NCI-H2196 (cell line): ENCODE measurements around the gene TNNC2.
"Not testable (repeated sequence)": the region's sequence is repeated elsewhere in the genome, so short reads cannot be mapped to it uniquely, and the experiment has no call there.

Source experiments
- DNase-seq: peaks from one replicate; lab custom pipeline; 2025; ENCODE audit not compliant: unreplicated experiment; lab: John Stamatoyannopoulos, UW

TNNC2 gene

DNA sequence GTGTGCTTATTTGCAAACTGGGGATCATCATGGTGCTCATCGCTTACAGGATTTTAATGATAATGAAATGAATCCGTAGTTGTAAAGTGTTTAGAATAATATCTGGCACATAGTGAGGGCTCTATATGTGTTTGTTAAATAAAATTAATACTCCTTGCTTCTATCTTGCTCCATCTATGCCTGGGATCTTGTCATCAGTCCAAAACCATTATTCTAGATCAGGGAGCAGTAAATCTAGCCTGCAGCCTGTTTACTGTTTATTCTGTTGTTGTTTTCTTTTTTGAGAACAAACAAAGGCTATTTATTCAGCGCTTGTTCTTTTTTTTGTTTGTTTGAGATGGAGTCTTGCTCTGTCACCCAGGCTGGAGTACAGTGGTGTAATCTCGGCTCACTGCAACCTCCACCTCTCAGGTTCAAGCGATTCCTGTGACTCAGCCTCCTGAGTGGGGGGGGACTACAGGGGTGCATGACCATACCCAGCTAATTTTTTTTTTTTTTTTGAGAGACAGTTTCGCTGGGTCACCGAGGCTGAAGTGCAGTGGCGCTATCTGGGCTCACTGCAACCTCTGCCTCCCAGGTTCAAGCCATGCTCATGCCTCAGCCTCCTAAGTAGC, 22.0 kb upstream of the TNNC2 start:
- DNase-seq = no peak

- no peak for DNase-seq
Observed at GRCh38 chr20:45848421-45848820, 21.3 kb upstream of the TNNC2 start.

GRCh38 chr20:45845452-45845851, 18.3 kb upstream of the TNNC2 start:
- DNase-seq = no peak

DNA sequence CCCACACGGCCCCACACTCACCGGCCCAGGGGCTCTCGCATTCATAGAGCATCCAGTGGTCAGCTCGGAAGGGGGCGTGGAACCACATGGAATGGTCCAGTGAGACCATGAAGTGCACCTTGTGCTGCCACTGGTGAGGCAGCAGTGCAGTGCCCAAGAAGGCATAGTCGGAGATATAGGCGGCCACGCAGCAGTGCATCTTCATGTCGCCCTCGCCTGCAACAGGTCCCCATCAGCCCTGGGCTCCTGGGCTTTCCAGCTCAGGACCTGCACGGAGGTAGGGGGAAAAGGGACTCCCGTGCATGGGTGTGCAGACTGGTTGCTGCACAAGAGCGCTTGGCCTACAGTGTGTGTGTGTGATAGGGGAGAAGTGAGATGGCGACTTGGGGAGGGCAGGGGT, 16.4 kb upstream of the TNNC2 start:
- no peak for DNase-seq

DNA sequence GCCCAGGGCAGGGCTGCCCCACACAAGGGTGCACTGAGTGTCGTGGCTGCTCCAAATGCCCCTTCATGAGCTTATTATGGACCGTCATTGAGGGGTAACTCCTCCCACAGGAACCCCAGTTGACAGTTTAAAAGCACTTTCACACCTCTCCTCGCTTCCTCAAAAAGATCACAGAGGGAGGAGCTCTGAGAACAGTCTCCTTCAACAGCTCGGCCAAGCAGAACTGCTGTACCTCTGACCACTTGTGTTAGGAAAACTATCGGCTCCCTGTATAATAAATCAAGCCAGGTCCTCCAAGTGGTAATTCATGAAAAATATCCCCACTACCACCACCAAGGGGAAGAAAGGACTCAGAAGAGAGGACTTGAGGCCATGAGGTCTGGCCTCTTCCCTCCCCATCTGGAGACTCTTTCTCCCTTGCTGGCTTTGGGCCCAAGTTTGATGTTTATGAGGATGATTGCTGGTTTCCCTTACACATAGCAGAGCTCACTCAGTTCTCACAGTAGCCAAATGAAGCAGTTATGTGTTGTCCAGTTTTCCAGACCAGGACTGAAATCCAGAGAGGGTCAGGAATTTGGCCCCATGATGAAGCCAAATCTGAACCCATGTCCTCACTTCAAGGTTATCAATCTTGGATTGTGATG, 15.2 kb upstream of the TNNC2 start:
- DNase-seq = no peak

DNA sequence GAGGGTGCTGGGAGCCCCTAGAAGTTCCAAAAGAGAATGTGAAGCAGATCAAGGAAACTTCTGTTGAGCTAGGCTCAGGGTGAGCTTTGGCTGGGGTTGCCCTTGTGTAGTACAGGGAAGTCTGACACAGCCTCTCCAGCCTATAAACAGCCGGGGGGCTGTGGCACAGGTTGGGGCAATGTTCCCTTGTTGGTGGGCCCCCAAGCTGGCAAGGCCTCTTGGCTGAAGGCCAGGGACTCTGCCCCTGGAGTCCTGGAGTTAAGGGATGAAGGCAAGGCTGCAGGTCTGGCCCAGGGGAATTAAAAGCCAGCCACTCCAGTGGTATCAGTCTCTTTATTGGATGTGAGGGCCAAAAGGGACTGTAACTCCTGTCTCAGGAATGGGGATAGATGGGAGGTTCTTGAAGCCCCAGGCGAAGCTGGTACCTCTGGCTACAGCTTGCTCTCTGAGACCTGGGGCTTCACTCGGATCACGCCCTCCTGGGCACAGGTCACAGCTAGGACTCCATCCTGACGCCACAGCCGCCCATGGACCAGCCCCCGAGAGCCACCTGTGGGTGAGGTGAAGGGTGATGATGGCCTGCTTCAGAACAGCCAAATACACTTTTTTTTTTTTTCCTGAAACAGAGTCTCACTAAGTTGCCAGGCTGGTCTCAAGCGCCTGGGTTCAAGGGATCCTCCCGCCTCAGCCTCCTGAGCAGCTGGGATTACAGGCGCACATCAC, 14.5 kb upstream of the TNNC2 start:
- DNase-seq = no peak

DNA sequence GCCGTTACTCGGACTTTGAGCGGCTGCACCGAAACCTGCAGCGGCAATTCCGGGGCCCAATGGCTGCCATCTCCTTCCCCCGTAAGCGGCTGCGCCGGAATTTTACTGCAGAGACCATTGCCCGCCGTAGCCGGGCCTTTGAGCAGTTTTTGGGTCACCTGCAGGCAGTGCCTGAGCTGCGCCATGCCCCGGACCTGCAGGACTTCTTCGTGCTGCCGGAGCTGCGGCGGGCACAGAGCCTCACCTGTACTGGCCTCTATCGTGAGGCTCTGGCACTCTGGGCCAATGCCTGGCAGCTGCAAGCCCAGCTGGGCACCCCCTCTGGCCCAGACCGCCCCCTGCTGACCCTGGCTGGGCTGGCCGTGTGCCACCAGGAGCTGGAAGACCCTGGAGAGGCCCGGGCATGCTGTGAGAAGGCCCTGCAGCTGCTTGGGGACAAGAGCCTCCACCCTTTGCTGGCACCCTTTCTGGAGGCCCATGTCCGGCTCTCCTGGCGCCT, 13.6 kb upstream of the TNNC2 start:
- no peak for DNase-seq

DNA sequence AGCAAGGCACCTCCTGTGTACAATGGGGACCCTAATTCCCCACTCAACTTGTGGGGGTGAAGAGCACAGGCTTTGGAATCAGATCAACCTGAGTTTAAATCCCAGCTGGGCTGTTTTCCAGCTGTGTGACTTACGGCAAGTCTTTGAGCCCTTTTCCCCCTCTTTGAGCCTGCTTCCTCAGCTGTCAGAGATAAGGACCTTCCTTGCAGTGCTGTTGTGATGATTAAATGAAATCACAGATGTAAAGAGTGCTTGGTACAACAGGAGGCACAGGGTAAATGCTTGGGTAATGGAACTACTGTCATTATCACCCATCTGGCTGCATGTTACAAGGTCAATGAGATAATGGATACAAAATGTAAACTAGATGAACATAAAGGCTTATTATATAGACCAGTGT, 9.7 kb upstream of the TNNC2 start:
- DNase-seq = no peak

GRCh38 chr20:45835825-45836224, 8.7 kb upstream of the TNNC2 start:
- no peak for DNase-seq

- DNase-seq = no peak
Observed at GRCh38 chr20:45835329-45835765, 8.2 kb upstream of the TNNC2 start.

DNA sequence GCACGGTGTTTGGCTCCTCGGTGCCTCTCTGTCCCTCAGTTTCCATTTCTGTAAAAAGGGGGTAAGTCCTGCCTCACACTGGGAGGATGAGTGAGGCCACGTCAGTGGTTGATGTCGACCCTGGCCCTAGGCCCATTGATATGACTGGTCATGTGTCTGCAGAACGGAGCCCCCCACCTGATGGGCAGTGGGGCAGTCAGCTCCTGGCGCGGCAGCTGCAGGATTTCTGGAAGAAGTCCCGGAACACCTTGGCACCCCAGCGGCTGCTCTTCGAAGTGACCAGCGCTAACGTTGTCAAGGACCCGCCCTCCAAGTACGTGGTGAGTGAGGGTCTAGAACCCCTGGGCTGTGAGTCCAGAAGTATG, 7.7 kb upstream of the TNNC2 start:
- no peak for DNase-seq

- peak; percentile 55 for DNase-seq
Observed at GRCh38 chr20:45833883-45834796, 7.0 kb upstream of the TNNC2 start.

DNA sequence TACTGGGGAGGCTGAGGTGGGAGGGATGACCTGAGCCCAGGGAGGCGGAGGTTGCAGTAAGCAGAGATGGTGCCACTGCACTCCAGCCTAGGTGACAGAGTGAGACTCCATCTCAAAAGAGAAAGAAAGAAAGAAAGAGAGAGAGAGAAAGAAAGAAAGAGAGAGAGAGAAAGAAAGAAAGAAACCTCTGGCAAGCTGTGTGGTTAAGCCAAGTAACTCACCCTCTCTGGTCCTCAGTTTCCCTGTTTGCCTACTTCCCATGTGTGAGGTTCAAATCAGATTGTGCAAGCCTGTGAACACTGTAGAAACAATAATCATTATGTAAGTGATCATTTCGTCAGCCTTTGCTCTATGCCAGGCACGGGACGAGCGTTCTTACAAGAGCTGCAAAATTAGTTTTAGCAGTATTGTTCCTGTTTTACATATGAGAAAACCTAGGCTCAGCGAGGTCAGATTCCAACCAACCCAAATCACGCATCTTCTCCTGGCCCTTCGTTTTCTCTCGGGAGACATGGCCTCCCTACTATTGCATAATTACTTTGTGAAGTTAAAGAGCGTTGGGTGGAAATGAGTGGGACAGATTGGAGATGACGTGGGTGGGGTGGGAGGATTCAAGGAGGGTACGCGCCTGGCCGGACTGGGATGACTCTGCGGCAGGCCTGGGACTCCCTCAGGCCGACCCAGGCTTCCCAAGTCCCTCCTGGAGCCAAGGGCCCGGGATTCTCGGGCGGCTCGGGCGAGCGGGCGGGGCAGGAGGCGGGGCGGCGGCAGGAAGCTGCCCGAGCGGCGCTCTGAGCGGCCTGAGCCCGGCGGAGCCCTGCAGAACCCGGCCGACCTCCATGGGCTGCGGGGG, 6.1 kb upstream of the TNNC2 start, which contains the start of gene SNX21:
Gene SNX21, plus strand, starts transcription at position 770 of the 853 bp plus-strand sequence. CDS start 121 bp downstream, outside the sequence.
- DNase-seq = peak; percentile 57

DNA sequence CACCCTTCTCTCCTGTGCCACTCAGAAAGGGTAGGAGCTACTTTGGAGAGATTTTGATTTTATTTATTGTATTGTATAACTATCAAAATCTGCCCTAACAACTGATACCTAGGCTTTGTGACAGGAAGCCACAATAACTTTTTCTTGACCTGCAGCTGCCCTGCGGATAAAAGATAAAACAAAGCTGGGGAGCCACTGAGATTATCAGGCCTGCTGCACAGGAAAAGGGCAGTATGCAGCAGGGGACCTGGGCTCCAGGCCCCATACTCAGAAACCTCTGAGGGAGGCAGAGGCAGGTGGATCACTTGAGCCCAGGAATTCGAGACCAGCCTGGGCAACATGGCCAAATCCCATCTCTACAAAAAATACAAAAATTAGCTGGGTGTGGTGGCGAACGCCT, 5.5 kb upstream of the TNNC2 start:
- DNase-seq = no peak

GRCh38 chr20:45829673-45830106, 2.6 kb upstream of the TNNC2 start:
- not testable (repeated sequence) for DNase-seq

GRCh38 chr20:45828589-45828988, 1.5 kb upstream of the TNNC2 start:
- DNase-seq = no peak

GRCh38 chr20:45827712-45828111, 600 bp upstream of the TNNC2 start:
- no peak for DNase-seq

GRCh38 chr20:45826381-45827019, 612 bp downstream of the TNNC2 start:
- no peak for DNase-seq

GRCh38 chr20:45823949-45824835, 2.9 kb downstream of the TNNC2 start:
- DNase-seq = no peak
